Neural cell (in vitro differentiated cells): ENCODE measurements around the gene SYK.

Experiments
- CTCF ChIP-seq: fragments of 450-650 bp; IDR thresholded peaks from 2 replicates; pipeline ENCODE4 v1.5.1; 2014; ENCODE audit warnings: antibody characterized with exemption, mild to moderate bottlenecking, moderate library complexity; ENCODE audit not compliant: poor library complexity, severe bottlenecking
- EP300 ChIP-seq: fragments of 450-650 bp; conservative IDR thresholded peaks from 2 replicates; pipeline ENCODE4 v1.6.1; 2014; ENCODE audit warnings: antibody characterized with exemption, mild to moderate bottlenecking, moderate library complexity; ENCODE audit not compliant: poor library complexity, severe bottlenecking
- EZH2 ChIP-seq: fragments of 200-600, 300-800 bp; shearing (Covaris generic), sonication (generic); IDR thresholded peaks from 2 replicates; pipeline ENCODE4 v1.6.1; 2014; ENCODE audit warnings: antibody characterized with exemption, low read length, borderline replicate concordance, mild to moderate bottlenecking; ENCODE audit not compliant: insufficient read depth, poor library complexity, severe bottlenecking
- MXI1 ChIP-seq: fragments of 450-650 bp; conservative IDR thresholded peaks from 2 replicates; pipeline ENCODE4 v1.6.1; 2014; ENCODE audit warnings: antibody characterized with exemption, mild to moderate bottlenecking; ENCODE audit not compliant: poor library complexity, severe bottlenecking
- POLR2AphosphoS5 ChIP-seq: IDR thresholded peaks from 2 replicates; pipeline ENCODE4 v1.6.1; 2012
- RAD21 ChIP-seq: fragments of 450-650 bp; conservative IDR thresholded peaks from 2 replicates; pipeline ENCODE4 v1.6.1; 2014; ENCODE audit warnings: antibody characterized with exemption, mild to moderate bottlenecking, moderate library complexity
- REST ChIP-seq: IDR thresholded peaks from 2 replicates; pipeline ENCODE4 v1.6.1; 2012; ENCODE audit warnings: borderline replicate concordance
- SMC3 ChIP-seq: fragments of 450-650 bp; conservative IDR thresholded peaks from 2 replicates; pipeline ENCODE4 v1.6.1; 2014; ENCODE audit warnings: antibody characterized with exemption, mild to moderate bottlenecking, moderate library complexity; ENCODE audit not compliant: poor library complexity
- TAF1 ChIP-seq: IDR thresholded peaks from 2 replicates; pipeline ENCODE4 v1.6.1; 2012; ENCODE audit warnings: low read depth

GRCh38 chr9:90766731-90767130, 34.9 kb upstream of the SYK start:
- TF ChIP-seq EP300 (no peak), EZH2 (no peak), CTCF (no peak), SMC3 (no peak), POLR2AphosphoS5 (no peak), MXI1 (no peak), REST (no peak), TAF1 (no peak), RAD21 (no peak)
